Measurements from ENCODE around the gene CCSER1.

DNA sequence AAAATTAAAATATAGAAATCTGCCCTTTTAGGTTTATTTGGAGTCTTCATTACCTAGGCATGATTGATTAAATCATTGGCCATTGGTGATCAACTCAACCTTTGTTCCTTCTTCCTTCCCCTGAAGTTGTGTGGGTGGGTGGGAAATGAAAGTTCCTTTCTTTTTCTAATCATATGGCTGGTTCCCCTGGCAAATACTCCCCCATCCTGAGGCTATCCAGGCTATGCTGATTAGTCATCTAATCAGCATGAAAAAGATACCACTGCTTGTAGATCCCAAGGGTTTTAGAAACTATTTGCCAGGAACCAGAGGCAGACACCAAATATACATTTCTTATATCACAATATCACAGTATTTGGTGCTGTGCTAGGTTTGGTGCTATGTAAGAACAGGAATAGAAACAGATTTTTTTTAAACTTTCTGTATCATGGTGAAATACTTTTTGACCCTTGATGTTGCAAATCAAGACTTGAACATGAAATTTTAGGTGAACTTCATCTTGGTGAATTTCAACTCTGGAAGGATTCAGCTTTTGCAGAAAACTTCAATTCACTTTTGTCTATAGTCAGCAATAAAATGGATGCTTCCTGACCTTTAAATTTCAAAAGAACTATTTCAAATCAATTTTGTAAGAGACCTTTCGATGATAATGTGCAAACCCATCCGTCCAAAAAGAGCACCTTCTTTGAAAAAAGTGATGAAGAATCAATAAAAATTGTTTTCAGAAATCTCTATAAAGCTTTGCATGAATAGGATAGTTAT is 71.1 kb downstream of the CCSER1 start:
- TF ChIP-seq, protein P1, sequence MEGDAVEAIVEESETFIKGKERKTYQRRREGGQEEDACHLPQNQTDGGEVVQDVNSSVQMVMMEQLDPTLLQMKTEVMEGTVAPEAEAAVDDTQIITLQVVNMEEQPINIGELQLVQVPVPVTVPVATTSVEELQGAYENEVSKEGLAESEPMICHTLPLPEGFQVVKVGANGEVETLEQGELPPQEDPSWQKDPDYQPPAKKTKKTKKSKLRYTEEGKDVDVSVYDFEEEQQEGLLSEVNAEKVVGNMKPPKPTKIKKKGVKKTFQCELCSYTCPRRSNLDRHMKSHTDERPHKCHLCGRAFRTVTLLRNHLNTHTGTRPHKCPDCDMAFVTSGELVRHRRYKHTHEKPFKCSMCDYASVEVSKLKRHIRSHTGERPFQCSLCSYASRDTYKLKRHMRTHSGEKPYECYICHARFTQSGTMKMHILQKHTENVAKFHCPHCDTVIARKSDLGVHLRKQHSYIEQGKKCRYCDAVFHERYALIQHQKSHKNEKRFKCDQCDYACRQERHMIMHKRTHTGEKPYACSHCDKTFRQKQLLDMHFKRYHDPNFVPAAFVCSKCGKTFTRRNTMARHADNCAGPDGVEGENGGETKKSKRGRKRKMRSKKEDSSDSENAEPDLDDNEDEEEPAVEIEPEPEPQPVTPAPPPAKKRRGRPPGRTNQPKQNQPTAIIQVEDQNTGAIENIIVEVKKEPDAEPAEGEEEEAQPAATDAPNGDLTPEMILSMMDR (conservative IDR thresholded peaks at IDR 0.05 in 1 of 2, IDR thresholded peaks at IDR 0.05 in 1 of 2; ENCODE audit: low read depth in 1 of 2, low read length in 2 of 2) = no peak
- TF ChIP-seq EZH2 (IDR thresholded peaks at IDR 0.05; ENCODE audit: low read length, missing control alignments) = no peak

All from fibroblast of lung (primary cell).